HG02885 (cell line): ENCODE results near the gene AFF4.
"Not testable (repeated sequence)": the region's sequence is repeated elsewhere in the genome, so short reads cannot be mapped to it uniquely, and the experiment has no call there.

Experiments
- ATAC-seq: cut with Tn5 transposase; IDR thresholded peaks from one replicate; pipeline ENCODE4 v1.9.1; 2021; ENCODE audit warnings: mild to moderate bottlenecking; ENCODE audit not compliant: unreplicated experiment, poor library complexity

AFF4 gene

DNA sequence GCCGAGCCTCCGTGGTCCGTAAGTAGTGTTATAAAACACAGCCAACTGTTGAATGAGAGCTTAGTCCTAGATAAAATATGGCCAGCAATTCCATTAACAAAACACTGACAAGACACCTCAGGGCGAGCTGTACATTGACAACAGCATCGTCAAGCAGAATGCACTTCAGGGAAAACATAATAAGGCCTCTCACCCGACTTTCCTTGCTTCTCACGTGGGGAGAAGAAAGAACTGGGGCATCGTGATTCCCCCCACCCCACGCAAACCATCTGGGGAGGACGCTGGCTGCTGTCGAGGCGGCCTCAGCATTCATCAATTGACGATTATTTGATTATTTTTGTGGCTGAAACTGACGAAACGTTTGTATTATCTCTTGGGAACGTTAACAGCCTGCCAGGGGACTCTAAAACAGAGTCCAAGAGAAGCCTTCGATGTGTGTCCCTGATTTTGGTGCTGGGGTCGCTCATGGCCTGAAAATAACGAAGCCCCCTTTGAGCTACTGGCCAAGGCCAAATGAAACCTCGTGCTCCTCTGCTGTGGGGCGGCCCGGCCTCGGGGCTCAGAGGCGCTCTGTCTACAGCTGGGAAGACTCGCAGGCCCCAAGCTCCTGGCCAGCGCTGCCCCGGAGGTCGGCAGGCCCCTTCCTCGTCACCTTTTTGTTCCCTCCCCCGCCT, 97.6 kb downstream of the AFF4 start:
- ATAC-seq: peak; percentile 23

DNA sequence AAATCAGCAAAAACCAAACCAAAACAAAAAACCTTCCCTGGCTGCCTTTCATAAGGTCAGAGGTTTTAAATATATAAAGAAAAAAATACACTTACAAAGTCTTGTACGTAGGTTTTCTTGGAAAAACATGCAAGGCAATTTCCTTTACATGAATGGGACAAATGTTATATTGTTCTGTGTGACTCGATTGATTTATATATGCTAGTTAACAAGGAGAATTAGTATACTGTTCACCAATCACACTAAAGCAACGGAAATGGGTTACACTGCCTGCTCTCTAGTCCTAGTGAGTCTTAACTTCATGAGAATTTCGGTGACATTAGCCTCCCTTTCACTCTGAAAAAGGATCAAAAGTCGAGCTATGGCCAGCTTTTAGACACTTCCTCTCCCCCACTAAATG, 102.7 kb downstream of the AFF4 start:
- no peak for ATAC-seq

DNA sequence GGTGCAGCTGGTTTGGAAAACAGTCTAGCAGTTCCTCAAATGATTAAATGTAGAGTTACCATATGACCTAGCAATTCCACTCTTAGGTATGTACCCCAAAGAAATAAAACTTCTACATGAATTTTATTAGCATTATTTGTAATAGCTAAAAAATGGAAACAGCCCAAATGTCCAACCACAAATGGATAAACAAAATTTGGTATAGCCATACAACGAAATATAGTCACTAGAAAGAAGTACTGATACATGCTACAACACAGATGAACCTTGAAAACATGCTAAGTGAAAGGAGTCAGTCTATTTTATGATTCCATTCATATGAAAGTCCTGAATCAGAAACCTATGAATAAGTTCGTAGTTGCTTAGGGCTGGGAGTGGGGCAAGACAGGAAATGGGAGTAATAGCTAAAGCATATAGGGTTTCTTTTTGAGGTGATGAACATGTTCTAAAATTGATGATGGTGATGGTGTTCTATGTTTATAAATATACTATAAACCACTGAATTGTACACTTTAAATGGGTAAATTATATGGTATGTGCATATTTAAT, 103.5 kb downstream of the AFF4 start:
- no peak for ATAC-seq

DNA sequence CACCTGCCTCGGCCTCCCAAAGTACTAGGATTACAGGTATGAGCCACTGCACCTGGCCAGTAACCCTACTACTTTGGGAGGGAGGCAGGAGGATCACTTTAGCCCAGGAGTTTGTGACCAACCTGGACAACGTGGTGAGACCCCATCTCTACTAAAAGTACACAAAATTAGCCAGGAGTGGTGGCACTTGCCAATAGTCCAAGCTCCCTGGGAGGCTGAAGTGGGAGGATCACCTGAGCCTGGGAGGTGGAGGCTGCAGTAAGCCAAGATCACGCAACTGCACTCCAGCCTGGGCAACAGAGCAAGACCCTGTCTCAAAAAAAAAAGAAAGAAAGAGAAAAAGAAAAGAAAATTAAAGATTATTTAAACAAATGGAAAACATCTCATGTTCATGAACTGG, 107.4 kb downstream of the AFF4 start:
- ATAC-seq: no peak

DNA sequence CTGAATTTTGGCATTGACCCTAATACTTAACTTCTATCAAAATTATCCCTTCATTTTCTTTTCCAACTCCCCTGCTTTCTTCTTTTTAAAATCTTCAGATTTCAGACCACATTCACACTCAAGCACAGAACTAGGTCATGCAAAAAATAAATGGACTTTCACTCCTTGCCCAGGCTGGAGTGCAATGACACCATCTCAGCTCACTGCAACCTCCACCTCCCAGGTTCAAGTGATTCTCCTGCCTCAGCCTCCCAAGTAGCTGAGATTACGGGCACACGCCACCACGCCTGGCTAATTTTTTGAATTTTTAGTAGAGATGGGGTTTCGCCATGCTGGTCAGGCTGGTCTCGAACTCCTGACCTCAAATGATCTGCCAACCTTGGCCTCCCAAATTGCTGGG, 108.4 kb downstream of the AFF4 start:
- not testable (repeated sequence) for ATAC-seq

DNA sequence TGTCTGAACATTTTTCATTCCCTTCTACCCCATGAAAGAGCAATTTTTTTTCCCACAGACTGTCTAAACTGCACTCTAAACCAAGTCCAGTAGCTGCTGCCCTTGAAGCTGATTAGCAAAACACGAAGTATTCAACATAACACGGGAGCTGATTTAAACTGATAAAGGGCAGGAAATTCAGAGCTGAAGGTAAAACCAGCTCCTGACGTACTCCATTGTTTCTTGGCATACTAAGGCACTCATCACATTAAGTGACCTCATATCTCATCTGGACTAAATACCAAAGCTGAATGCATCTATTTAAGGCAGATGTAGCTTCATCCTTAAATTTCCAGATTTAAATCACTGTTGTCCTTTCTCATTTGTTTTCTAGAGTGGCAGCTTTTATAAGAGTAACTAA, 109.1 kb downstream of the AFF4 start:
- no peak for ATAC-seq

DNA sequence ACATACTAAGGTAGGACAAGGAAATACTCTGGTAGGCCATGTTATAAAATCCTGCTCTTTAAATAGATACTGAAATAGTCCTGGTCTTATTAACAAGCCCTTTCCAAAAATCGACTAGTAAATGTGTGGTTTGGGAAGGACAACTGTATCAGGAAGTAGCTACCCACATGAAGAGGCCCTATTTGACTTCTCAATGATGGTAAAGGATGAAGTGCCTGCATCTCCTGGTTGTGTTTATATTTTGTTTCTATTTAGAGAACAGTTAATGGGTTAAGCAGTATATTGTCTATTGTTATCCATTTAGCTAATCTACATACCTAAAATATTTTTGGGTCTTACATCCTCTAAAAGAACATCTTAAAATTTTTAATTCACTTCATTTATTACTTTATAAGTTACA, 109.6 kb downstream of the AFF4 start:
- ATAC-seq: no peak

DNA sequence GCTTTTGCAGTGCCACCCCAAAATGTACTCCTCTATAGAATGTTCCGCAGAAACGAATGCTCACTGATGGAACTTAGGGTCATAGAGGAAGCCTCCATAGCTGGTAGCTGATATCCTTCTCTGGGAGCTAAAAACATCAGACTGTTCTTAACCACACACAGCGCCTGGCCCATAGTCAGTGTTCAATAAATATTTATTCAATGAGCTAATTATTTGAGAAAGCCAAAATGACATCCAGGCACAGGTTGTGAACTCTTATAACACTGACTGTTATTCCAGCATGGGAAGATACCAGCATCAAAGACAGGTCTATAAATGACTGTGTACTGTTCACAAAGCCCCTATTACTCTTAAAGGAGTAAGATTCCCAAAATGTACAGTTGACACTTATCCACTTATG, 110.1 kb downstream of the AFF4 start:
- ATAC-seq: no peak

DNA sequence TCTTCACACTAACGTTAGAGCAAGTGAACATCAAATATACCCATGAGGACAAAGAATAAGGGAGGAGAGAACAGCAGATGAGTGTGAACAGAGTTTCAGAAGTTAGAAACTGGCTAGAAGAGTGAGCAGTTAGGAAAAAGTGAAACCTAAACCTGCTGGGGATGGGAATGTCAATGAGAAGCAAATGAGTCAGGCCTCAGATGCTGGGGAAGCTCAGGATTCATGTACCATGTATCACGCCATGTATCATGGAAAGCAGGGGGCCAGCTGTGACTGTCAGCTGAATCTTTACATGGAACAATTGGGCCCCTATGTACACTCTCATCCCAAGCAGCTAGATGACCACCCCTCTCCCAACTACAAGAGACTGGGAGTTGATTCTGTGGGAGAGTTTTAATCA, 113.4 kb downstream of the AFF4 start:
- ATAC-seq: no peak

DNA sequence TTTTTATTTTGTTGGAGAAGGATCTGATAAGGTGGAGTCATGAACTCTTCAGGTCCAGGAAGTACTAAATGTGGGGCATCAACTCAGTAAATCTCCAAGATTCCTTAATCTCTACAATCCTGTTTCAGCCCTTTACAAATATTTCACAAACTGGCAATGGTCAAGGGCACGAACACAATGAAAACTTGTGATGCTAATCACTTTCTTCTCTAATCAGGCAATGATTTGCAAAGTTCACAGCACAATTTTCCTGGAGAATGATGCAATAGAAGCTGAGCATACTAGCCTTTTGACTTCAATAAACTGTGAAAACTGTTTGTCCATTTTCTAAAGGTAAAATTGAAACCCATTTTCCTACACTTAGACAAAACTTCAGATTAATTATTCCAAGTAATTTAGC, 114.1 kb downstream of the AFF4 start:
- ATAC-seq: no peak

DNA sequence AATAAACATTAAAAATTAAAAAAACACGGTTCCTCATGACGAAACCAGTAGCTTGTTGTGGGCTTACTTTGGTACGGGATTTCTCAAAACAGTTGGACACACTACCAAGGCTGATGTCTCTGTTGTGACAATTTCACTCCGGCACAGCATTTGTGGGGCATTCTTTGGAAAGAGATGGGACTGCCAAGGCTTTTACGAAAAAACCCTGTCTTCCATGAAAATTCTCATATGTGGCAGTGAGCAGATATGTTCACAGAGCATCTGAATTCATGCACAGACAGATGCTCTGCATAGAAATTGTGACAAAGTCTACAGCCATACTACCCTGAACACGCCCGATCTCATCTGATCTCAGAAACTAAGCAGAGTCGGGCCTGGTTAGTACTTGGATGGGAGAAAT, 115.2 kb downstream of the AFF4 start:
- ATAC-seq: no peak

DNA sequence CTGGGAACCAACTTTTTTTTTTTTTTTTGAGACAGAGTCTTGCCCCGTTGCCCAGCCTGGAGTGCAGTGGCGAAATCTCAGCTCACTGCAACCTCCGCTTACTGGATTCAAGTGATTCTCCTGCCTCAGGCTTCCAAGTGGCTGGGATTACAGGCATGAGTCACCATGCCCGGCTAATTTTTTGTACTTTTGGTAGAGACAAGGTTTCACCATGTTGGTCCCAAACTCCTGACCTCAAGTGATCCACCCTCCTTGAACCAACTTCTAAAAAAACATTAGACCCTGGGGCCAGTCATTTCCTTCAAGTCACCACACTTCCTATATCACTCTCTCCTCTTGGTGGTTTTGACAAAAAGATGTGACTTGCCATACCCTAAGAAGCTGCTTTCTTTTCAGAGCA, 122.1 kb downstream of the AFF4 start:
- no peak for ATAC-seq

DNA sequence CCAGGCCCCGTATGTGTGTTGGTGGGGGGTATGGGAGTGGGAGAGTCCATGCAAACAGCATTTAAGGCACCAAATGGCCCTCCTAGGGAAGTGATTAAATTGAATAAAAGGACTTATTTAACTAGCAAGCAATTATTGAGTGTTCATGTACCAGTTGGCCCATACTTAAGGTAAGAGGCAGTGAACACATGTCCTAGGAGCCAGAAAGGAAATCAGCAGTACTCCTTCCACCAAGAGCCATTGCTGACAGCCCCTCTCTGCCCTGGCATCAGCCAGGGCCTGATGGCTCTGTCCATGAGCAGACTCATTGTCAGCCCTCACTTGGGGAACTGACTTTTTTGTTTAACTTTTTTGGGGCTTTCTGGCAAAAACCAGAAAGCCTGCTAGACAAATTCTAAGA, 122.5 kb downstream of the AFF4 start:
- ATAC-seq: no peak

DNA sequence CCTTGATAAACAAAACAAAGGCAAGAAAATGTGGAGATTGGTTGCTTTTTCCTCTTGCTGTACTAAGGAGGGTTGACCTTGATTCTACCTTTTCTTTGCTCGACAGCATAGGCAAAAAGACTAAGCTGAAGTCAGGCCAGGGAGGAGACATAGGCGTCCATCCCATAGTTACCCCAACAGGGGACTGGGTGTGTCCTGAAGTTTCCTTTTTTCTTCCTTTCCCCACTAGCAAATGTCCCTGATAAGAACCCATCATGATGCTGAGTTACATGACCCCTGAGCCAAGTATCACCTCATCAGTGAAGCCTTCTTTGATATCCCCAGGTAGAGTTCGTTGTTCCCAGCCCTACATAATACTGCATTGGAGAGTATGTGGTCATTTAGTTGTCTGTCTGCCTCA, 123.1 kb downstream of the AFF4 start:
- no peak for ATAC-seq

DNA sequence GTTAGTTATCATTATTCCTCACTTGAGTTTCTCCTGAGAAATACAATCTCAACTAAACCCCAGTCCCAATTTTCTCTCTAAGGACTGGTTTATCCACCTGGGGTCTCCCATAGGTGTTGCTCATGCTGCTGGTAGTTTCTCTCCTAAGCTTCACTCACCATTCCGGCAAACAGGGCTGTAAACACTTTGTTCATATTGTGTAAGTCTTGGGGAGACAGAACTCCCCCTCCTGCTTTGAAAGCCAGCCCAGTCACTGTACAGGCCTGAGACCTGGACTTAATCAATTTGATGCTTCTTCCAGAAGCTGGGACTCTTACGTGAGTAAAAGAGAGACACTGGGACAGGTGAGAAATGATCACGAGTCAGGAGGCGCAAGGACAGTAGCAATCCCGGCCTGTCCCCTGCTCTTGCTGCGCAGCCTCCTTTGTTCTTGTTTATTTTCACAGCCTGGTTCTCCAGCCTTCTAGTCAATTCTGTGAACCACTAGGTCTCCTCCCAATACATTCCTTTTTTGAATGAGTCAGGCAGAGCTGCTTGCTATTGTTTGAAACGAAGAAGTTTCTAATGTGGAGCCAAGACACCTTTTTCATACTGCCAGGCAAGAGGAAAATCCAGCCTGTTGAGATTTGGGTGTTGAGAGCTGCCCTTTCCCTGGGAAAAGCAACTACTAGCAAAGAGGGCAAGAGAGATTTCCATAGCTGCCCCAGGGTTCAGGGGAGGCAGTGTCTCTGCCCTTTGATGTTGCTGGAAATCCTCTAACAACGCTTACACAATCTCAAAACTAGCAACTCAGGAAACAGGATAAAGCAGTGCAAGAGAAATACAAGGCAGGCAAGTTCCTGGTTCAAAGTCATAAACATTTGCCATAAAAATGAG, 123.8 kb downstream of the AFF4 start:
- ATAC-seq: no peak

DNA sequence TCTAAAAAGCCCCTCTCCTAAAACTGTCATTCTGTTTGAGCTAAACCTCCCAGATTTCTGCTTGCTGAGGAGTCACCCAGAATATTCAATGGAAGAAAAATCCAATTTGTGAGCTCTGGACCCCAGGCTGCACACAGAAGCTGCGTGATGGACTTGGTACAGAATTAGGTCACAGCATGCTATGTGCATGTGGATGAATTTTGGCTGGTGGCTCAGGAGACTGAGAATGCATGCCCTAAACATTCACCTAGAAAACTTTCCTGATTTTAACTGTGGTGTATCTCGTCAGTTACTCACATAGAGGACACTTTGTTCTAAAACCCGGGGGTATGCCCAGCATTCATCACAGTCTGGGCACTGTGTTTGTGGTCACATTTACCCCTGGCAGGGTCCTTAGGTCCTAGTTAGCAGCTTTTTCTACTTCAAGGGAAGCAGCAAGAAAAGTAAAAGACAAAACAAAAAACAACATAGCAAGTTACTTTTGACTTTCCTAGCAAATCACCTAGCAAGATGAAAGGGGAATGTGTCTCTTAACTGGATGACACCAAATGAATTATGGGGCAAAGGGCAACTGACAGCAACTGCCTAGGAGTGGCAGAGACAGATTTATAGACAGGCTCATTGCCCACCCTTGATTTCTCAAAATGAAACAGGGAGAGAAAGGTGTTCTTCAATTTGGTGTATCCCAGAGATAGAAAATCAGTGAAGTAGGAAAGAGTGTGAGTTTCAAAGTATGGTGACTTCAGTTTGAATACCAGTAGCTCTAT, 124.7 kb downstream of the AFF4 start:
- ATAC-seq: no peak

DNA sequence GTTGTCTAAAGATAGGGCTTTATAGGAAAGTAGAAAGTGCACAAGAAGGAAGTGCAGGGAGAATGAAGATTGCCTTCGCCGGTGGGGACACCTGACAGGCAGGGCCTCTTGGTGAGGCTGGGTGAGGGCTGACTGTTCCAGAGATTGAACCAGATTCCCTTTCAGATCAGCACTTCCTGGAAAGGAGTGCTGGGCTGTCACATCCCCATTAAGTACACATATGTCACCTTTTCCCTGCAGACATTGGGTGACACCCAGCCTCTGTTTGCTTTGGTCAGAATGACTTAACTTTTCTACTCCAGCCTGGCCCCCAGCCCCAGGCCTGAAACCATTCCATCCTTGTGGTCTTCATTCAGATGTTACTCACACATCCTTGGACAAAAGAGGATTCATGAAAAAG, 125.6 kb downstream of the AFF4 start:
- no peak for ATAC-seq

DNA sequence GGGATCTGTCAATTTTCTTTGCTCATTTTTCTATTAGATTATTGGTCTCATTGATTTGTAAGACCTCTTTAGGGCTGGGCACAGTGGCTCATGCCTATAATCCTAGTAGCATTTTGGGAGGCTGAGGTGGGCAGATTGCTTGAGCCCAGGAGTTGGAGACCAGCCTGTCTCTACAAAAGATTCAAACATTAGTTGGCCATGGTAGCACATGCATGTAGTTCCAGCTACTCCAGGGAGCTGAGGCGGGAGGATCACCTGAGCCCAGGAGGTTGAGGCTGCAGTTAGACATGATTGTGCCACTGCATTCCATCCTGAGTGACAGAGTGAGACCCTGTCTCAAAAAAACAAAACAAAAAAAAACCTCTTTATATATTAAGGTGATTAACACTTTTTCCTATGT, 126.6 kb downstream of the AFF4 start:
- no peak for ATAC-seq

DNA sequence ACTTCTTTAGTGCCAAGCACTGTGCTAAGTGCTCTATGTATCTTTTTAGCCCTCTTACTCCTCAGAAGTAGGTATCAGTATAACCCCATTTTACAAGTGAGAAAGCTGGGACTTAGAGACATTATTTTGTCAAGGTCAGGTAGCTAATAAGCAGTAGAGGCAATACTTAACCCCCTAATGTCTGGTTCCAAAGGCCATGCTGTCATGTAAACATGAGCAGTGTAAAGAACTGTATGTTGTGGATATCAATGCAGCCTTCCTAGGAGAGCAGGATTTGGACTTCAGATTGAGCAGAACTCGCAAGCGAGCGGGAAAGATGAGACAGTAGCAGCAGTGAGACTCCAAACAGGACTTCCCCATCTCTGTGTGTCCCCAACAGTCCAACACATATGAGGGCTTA, 129.4 kb downstream of the AFF4 start:
- ATAC-seq: no peak

DNA sequence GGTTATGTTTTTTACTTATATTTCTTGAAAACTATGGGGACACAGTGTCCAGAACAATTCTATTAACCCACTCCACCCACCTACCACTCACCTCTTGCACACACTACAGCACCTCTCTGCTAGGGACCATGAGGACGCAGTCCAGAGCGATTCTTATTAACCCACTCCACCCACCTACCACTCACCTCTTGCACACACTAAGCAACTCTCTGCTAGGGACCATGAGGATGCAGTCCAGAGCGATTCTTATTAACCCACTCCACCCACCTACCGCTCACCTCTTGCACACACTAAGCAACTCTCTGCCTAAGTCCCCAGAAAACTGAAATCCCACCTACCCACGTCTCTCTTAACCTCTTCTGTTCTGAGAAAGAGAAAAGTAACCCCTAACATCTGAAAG, 130.8 kb downstream of the AFF4 start:
- no peak for ATAC-seq
